ENCODE measurements around the gene CFAP299. TPM values are rescaled to one million over a fixed set of nuclear protein-coding genes. Genes with fewer than 3 reads are reported as not detected.

The CFAP299 gene
- total RNA-seq, 1 donor from 2014 or later: not detected

- Mint-ChIP-seq H3K27ac (ENCODE audit: unreplicated experiment) (no peak overlapping the region), H3K9me3 (ENCODE audit: unreplicated experiment) (no peaks in the 10 kb centered on the region), H3K27me3 (ENCODE audit: unreplicated experiment) (no peaks in the 10 kb centered on the region), H3K36me3 (ENCODE audit: low read depth, unreplicated experiment) (no peaks in the 10 kb centered on the region), H3K4me3 (ENCODE audit: unreplicated experiment) (no peak overlapping the region), H3K4me1 (ENCODE audit: unreplicated experiment) (no peaks in the 10 kb centered on the region)
- no peak for DNase-seq (ENCODE audit: low spot score)
- TF ChIP-seq, protein P1, sequence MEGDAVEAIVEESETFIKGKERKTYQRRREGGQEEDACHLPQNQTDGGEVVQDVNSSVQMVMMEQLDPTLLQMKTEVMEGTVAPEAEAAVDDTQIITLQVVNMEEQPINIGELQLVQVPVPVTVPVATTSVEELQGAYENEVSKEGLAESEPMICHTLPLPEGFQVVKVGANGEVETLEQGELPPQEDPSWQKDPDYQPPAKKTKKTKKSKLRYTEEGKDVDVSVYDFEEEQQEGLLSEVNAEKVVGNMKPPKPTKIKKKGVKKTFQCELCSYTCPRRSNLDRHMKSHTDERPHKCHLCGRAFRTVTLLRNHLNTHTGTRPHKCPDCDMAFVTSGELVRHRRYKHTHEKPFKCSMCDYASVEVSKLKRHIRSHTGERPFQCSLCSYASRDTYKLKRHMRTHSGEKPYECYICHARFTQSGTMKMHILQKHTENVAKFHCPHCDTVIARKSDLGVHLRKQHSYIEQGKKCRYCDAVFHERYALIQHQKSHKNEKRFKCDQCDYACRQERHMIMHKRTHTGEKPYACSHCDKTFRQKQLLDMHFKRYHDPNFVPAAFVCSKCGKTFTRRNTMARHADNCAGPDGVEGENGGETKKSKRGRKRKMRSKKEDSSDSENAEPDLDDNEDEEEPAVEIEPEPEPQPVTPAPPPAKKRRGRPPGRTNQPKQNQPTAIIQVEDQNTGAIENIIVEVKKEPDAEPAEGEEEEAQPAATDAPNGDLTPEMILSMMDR (IDR thresholded peaks at IDR 0.05; ENCODE audit: unreplicated experiment): no peak
These were observed 200.0 kb downstream of the CFAP299 start for GRCh38 chr4:80535551-80535950.

DNA sequence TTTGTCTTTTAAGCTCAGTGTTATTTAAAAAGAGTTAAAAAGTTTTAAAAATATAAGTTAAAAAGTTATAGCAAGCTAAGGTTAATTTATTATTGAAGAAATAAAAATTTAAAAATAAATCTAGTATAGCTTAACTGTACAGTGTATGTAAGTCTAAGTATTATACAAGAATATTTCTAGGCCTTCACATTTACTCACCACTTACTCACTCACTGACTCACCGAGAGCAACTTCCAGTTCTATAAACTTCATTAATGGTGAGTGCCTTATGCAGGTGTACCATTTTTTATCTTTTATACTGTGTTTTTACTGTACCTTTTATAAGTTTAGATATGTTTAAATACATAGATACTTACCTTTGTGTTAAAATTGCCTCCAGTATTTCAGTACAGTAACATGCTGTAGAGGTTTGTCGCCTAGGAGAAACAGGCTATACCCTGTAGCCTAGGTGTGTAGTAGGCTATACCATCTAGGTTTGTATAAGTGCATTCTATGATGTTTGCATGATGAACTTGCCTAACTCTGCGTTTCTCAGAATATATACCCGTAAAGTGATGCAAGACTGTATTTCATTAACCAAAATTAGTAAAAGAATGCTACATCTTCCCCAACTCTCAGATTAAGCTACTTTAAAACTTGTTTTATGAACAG is 202.9 kb downstream of the CFAP299 start:
- H3K9me3 Mint-ChIP-seq (ENCODE audit: unreplicated experiment): no peaks in the 10 kb centered on the region
- no peaks in the 10 kb centered on the region for H3K36me3 Mint-ChIP-seq (ENCODE audit: low read depth, unreplicated experiment)
- H3K27ac Mint-ChIP-seq (ENCODE audit: unreplicated experiment): no peak overlapping the region
- TF ChIP-seq, protein P1 (IDR thresholded peaks at IDR 0.05; ENCODE audit: unreplicated experiment): no peak
- no peaks in the 10 kb centered on the region for H3K4me1 Mint-ChIP-seq (ENCODE audit: unreplicated experiment)
- no peak overlapping the region for H3K4me3 Mint-ChIP-seq (ENCODE audit: unreplicated experiment)
- no peaks in the 10 kb centered on the region for H3K27me3 Mint-ChIP-seq (ENCODE audit: unreplicated experiment)
- DNase-seq (ENCODE audit: low spot score): no peak

DNA sequence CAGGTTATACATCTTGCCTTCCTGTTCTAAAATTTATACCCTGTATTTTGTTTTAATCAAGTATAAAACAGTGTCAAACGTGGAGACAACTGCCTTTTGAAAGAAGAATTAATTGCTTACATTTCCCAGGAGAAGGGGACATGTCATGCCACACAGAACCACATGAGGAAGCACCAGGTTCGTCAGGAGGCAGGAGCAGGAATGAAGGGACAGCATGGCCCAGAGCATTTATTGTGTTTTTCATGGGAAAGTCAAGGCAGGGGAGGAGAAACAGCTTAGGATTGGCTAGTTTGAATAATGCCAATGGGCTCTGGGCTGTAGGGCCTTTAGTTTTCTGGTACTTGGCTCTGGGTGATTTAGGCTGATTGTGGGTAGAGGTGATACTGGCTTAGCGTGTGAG is 203.7 kb downstream of the CFAP299 start:
- no peak for DNase-seq (ENCODE audit: low spot score)
- TF ChIP-seq, protein P1 (IDR thresholded peaks at IDR 0.05; ENCODE audit: unreplicated experiment): no peak

DNA sequence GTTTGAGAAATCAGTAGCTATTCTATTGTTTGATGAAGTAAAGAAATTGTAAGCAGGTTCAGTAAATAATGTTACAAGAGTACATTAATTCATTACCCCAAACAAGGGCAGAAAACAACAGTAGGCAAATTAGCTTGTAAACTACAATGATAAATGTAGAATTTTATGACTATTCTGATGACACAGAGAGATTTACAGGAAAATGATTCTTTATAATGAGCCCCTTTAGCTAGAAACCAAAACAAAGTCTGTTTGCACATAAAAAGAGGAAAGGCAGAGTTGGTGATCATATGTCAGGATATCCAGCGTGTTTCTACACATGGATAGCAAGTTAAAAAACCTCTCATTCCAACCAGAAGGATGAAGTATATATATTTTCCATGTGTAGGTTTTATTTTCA is 204.8 kb downstream of the CFAP299 start:
- TF ChIP-seq, protein P1 (IDR thresholded peaks at IDR 0.05; ENCODE audit: unreplicated experiment): no peak
- no peaks in the 10 kb centered on the region for H3K4me1 Mint-ChIP-seq (ENCODE audit: unreplicated experiment)
- H3K27me3 Mint-ChIP-seq (ENCODE audit: unreplicated experiment): no peaks in the 10 kb centered on the region
- no peak overlapping the region for H3K27ac Mint-ChIP-seq (ENCODE audit: unreplicated experiment)
- no peaks in the 10 kb centered on the region for H3K36me3 Mint-ChIP-seq (ENCODE audit: low read depth, unreplicated experiment)
- no peaks in the 10 kb centered on the region for H3K9me3 Mint-ChIP-seq (ENCODE audit: unreplicated experiment)
- DNase-seq (ENCODE audit: low spot score): no peak
- no peak overlapping the region for H3K4me3 Mint-ChIP-seq (ENCODE audit: unreplicated experiment)

More for the DNA sequence above, 203.7 kb downstream of the CFAP299 start:
- Mint-ChIP-seq H3K4me1 (ENCODE audit: unreplicated experiment) (no peaks in the 10 kb centered on the region), H3K4me3 (ENCODE audit: unreplicated experiment) (no peak overlapping the region), H3K9me3 (ENCODE audit: unreplicated experiment) (no peaks in the 10 kb centered on the region), H3K27ac (ENCODE audit: unreplicated experiment) (no peak overlapping the region), H3K36me3 (ENCODE audit: low read depth, unreplicated experiment) (no peaks in the 10 kb centered on the region), H3K27me3 (ENCODE audit: unreplicated experiment) (no peaks in the 10 kb centered on the region)

DNA sequence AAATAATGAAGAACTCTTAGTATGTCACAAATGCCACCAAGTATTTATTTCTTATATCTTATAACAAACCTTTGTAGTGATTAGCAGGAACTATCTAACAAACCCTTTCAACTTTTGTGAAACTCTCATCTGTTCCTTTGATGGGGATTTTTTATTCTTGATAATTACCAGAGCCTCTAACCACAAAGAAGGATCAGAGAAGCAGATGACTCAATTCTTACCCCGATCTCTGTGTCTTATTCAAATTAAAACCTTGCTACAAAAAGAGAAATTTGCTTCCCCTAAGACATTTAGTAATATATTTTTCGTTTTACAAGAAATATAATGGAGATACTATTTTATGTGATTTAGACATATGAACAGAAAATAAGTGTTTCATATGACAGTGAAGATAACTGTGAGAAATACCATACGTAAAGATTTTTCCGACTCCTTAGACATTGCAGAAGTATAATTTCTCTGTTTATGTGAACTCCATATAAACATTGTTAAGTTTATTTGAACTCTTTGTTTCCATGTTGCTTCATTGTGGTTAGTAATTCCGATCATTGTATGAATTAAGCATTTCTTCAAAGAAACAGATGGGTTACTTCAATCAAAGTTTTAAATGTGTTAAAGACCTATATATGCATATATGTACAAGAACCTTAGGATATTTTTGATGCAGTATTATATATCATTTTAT is 205.4 kb downstream of the CFAP299 start:
- H3K27ac Mint-ChIP-seq (ENCODE audit: unreplicated experiment): no peak overlapping the region
- H3K9me3 Mint-ChIP-seq (ENCODE audit: unreplicated experiment): no peaks in the 10 kb centered on the region
- DNase-seq (ENCODE audit: low spot score): no peak
- TF ChIP-seq, protein P1 (IDR thresholded peaks at IDR 0.05; ENCODE audit: unreplicated experiment): no peak
- no peaks in the 10 kb centered on the region for H3K27me3 Mint-ChIP-seq (ENCODE audit: unreplicated experiment)
- H3K36me3 Mint-ChIP-seq (ENCODE audit: low read depth, unreplicated experiment): no peaks in the 10 kb centered on the region
- H3K4me3 Mint-ChIP-seq (ENCODE audit: unreplicated experiment): no peak overlapping the region
- no peaks in the 10 kb centered on the region for H3K4me1 Mint-ChIP-seq (ENCODE audit: unreplicated experiment)

Measured in endothelial cell (in vitro differentiated cells).